Astrocyte (in vitro differentiated cells and primary cell): ENCODE data around the gene CYP2C8. TPM values are rescaled to one million over a fixed set of nuclear protein-coding genes. Genes with fewer than 3 reads are reported as not detected.

ENCODE experiments used
- DNase-seq: peaks from one replicate; pipeline ENCODE4 v3.0.0-alpha.2; 2010; ENCODE audit warnings: low read depth
- FAIRE-seq: peaks from 2 replicates; lab custom pipeline; 2011; peaks lifted over from hg19 to GRCh38; lab: Jason Lieb, UNC
- H2AFZ ChIP-seq: 2 replicates; pipeline ENCODE4 v1.6.0; 2012; ENCODE audit warnings: low read depth, low read length, inconsistent platforms
- H3K27ac ChIP-seq: 2 replicates; pipeline ENCODE4 v1.5.1; 2011; ENCODE audit warnings: low read depth, low read length, inconsistent platforms
- H3K27me3 ChIP-seq: 2 replicates; pipeline ENCODE4 v1.6.0; 2011; ENCODE audit warnings: low read length, inconsistent platforms; ENCODE audit not compliant: insufficient read depth
- H3K36me3 ChIP-seq: 2 replicates; pipeline ENCODE4 v1.5.1; 2011; ENCODE audit warnings: low read length, inconsistent platforms; ENCODE audit not compliant: insufficient read depth
- H3K4me1 ChIP-seq: 2 replicates; pipeline ENCODE4 v1.5.1; 2011; ENCODE audit warnings: low read length, inconsistent platforms; ENCODE audit not compliant: insufficient read depth
- H3K4me2 ChIP-seq: 2 replicates; pipeline ENCODE4 v1.6.0; 2012; ENCODE audit warnings: low read length, inconsistent platforms
- H3K4me3 ChIP-seq: 2 replicates; pipeline ENCODE4 v1.5.1; 2011; ENCODE audit warnings: low read depth, mild to moderate bottlenecking, low read length, inconsistent platforms; ENCODE audit not compliant: insufficient read depth
- H3K79me2 ChIP-seq: 2 replicates; pipeline ENCODE4 v1.6.0; 2012; ENCODE audit warnings: mild to moderate bottlenecking, low read length, inconsistent platforms; ENCODE audit not compliant: insufficient read depth
- H3K9ac ChIP-seq: 2 replicates; pipeline ENCODE4 v1.6.0; 2012; ENCODE audit warnings: mild to moderate bottlenecking, low read length, inconsistent platforms
- H3K9me3 ChIP-seq: 2 replicates; pipeline ENCODE4 v1.5.1; 2012; ENCODE audit warnings: low read depth, mild to moderate bottlenecking, low read length, inconsistent platforms; ENCODE audit not compliant: insufficient read depth
- H4K20me1 ChIP-seq: 2 replicates; pipeline ENCODE4 v1.6.0; 2012; ENCODE audit warnings: low read length, inconsistent platforms; ENCODE audit not compliant: insufficient read depth
- H3K27ac Mint-ChIP-seq: one replicate; pipeline ENCODE4 v1.8.0; 2021; ENCODE audit warnings: mild to moderate bottlenecking, mixed read lengths; ENCODE audit not compliant: unreplicated experiment
- H3K27me3 Mint-ChIP-seq: one replicate; pipeline ENCODE4 v1.8.0; 2021; ENCODE audit warnings: low read depth, mixed read lengths; ENCODE audit not compliant: unreplicated experiment
- H3K36me3 Mint-ChIP-seq: one replicate; pipeline ENCODE4 v1.8.0; 2021; ENCODE audit warnings: low read depth, mixed read lengths; ENCODE audit not compliant: unreplicated experiment
- H3K4me1 Mint-ChIP-seq: one replicate; pipeline ENCODE4 v1.8.0; 2021; ENCODE audit warnings: low read depth, mixed read lengths; ENCODE audit not compliant: unreplicated experiment
- H3K4me3 Mint-ChIP-seq: one replicate; pipeline ENCODE4 v1.8.0; 2021; ENCODE audit warnings: mild to moderate bottlenecking, moderate library complexity, mixed read lengths; ENCODE audit not compliant: unreplicated experiment
- H3K9me3 Mint-ChIP-seq: one replicate; pipeline ENCODE4 v1.8.0; 2021; ENCODE audit warnings: mild to moderate bottlenecking, mixed read lengths; ENCODE audit not compliant: unreplicated experiment
- EZH2 ChIP-seq: IDR thresholded peaks from 2 replicates; pipeline ENCODE4 v1.6.1; 2012; ENCODE audit warnings: mild to moderate bottlenecking, low read length, inconsistent platforms; ENCODE audit not compliant: insufficient read depth
- total RNA-seq: library from RNA; stranded (reverse); gene quantifications from 2 replicates; pipeline ENCODE4 v1.2.1, GENCODE V29; 2021
- TF ChIP-seq, protein P1 (sequence below): IDR thresholded peaks from 2 replicates; pipeline ENCODE4 v1.5.1; 2011; ENCODE audit warnings: low read depth, mild to moderate bottlenecking, inconsistent platforms, low read length, moderate library complexity; ENCODE audit not compliant: insufficient read depth

The CYP2C8 gene
- total RNA-seq, 1 donor from 2014 or later: 0.39 TPM

DNA sequence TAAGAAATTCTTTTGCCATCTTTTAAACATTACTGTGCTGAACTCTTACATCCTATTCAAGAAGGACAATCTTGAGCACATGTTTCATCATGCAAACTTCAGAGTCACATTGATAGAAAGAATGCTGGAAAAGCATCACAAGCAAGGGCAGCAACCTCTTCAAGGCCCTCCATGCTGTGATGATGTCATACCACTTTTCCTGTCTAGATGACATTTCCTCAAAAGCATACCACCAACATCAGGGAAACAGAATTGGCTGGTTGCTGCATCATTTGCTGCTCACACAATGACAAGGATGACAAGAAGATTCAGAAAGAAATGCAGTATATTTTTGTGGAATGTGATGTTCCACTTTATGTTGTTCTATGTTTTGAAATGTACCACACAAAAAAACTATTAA lies 37.6 kb downstream of the CYP2C8 start:
- peak overlapping the region; percentile 49 for H3K27ac Mint-ChIP-seq
- H3K9me3 ChIP-seq: no peaks in the 10 kb centered on the region
- no peaks in the 10 kb centered on the region for H3K36me3 Mint-ChIP-seq
- no peaks in the 10 kb centered on the region for H3K36me3 ChIP-seq
- H3K4me2 ChIP-seq: no peak overlapping the region
- no peak overlapping the region for H3K27ac ChIP-seq
- H3K4me3 ChIP-seq: no peak overlapping the region
- H3K27me3 Mint-ChIP-seq: no peaks in the 10 kb centered on the region
- no peaks in the 10 kb centered on the region for H3K79me2 ChIP-seq
- no peaks in the 10 kb centered on the region for H3K9me3 Mint-ChIP-seq
- no peak for FAIRE-seq
- H3K4me1 Mint-ChIP-seq: peaks cover 4% of the 10 kb centered on the region
- no peaks in the 10 kb centered on the region for H3K4me1 ChIP-seq
- no peaks in the 10 kb centered on the region for H3K27me3 ChIP-seq
- no peak for DNase-seq
- H3K9ac ChIP-seq: no peak overlapping the region
- no peaks in the 10 kb centered on the region for H4K20me1 ChIP-seq
- H3K4me3 Mint-ChIP-seq: no peak overlapping the region
- H2AFZ ChIP-seq: no peak overlapping the region
- no peak for TF ChIP-seq EZH2
- TF ChIP-seq, protein P1, sequence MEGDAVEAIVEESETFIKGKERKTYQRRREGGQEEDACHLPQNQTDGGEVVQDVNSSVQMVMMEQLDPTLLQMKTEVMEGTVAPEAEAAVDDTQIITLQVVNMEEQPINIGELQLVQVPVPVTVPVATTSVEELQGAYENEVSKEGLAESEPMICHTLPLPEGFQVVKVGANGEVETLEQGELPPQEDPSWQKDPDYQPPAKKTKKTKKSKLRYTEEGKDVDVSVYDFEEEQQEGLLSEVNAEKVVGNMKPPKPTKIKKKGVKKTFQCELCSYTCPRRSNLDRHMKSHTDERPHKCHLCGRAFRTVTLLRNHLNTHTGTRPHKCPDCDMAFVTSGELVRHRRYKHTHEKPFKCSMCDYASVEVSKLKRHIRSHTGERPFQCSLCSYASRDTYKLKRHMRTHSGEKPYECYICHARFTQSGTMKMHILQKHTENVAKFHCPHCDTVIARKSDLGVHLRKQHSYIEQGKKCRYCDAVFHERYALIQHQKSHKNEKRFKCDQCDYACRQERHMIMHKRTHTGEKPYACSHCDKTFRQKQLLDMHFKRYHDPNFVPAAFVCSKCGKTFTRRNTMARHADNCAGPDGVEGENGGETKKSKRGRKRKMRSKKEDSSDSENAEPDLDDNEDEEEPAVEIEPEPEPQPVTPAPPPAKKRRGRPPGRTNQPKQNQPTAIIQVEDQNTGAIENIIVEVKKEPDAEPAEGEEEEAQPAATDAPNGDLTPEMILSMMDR: no peak

DNA sequence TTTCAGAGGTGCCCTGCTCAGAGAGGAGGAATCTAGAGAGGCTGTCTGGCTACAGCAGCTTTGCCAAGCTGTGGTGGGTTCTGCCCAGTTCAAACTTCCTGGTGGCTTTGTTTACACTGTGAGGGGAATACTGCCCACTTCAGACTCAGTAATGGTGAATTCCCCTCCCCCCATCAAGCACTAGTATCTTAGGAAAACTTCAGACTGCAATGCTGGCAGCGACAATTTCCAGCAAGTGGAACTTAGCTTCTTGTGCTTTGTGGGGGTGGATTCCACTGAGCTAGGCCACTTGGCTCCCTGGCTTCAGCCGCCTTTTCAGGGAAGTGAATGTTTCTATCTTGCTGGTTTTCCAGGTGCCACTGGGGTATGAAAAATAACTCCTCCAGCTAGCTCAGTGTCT lies 42.8 kb downstream of the CYP2C8 start:
- DNase-seq: no peak
- H3K9me3 Mint-ChIP-seq: no peaks in the 10 kb centered on the region
- H3K4me1 ChIP-seq: no peaks in the 10 kb centered on the region
- H3K4me3 Mint-ChIP-seq: no peak overlapping the region
- H3K4me2 ChIP-seq: no peak overlapping the region
- H2AFZ ChIP-seq: no peak overlapping the region
- H3K4me1 Mint-ChIP-seq: no peaks in the 10 kb centered on the region
- H4K20me1 ChIP-seq: no peaks in the 10 kb centered on the region
- H3K9ac ChIP-seq: no peak overlapping the region
- no peaks in the 10 kb centered on the region for H3K36me3 Mint-ChIP-seq
- TF ChIP-seq, protein P1: no peak
- no peak for TF ChIP-seq EZH2
- no peaks in the 10 kb centered on the region for H3K9me3 ChIP-seq
- H3K27ac ChIP-seq: no peak overlapping the region
- H3K79me2 ChIP-seq: no peaks in the 10 kb centered on the region
- no peaks in the 10 kb centered on the region for H3K27me3 ChIP-seq
- H3K4me3 ChIP-seq: no peak overlapping the region
- no peak overlapping the region for H3K27ac Mint-ChIP-seq
- H3K27me3 Mint-ChIP-seq: no peaks in the 10 kb centered on the region
- no peak for FAIRE-seq
- H3K36me3 ChIP-seq: no peaks in the 10 kb centered on the region

DNA sequence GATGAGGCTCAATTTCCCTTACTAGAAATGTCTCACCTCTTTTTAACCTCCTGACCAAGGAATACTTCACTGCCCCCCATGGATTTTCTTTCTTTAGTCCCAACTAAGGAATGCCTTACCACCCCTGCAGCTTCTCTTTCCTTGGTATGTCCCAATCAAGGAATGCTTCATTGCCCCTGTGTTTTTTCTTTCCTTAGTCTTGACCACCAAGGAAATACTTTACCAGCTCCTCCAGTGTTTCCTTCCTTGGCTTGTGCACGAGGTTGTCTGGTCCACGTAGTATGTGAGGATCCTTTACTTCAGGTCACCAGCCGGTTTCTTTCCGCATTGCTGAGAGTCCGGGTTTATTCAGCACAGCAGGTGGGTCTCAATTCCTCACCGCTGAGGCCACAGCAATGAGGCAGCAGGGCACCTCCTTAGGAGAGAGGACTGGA lies 71.5 kb downstream of the CYP2C8 start:
- TF ChIP-seq EZH2: no peak
- TF ChIP-seq, protein P1: no peak
- Histone ChIP-seq H3K4me2 (no peak overlapping the region), H3K9me3 (no peaks in the 10 kb centered on the region), H3K4me3 (no peak overlapping the region), H4K20me1 (no peaks in the 10 kb centered on the region), H3K4me1 (no peaks in the 10 kb centered on the region), H2AFZ (no peak overlapping the region), H3K36me3 (no peaks in the 10 kb centered on the region), H3K9ac (no peak overlapping the region), H3K27me3 (no peaks in the 10 kb centered on the region), H3K79me2 (no peaks in the 10 kb centered on the region), H3K27ac (no peak overlapping the region)
- H3K9me3 Mint-ChIP-seq: peaks cover 3% of the 10 kb centered on the region
- FAIRE-seq: no peak
- no peak overlapping the region for H3K4me3 Mint-ChIP-seq
- H3K27me3 Mint-ChIP-seq: peaks cover 2% of the 10 kb centered on the region
- H3K27ac Mint-ChIP-seq: no peak overlapping the region
- H3K4me1 Mint-ChIP-seq: no peaks in the 10 kb centered on the region
- no peak for DNase-seq
- H3K36me3 Mint-ChIP-seq: no peaks in the 10 kb centered on the region
